T-helper 1 cell treated with Interleukin-12 subunit alpha and Interleukin-12 subunit beta and Interleukin-4 antibody, amounts not matched to agents 30 μg/mL and 1 μg/mL, for 36 hours (primary cell): ENCODE measurements around the gene GALP.
"Not testable (repeated sequence)": the region's sequence is repeated elsewhere in the genome, so short reads cannot be mapped to it uniquely, and the experiment has no call there.

Source experiments
- H3K27ac Mint-ChIP-seq: one replicate; pipeline ENCODE4 v1.8.0; 2021; ENCODE audit warnings: mild to moderate bottlenecking, mixed read lengths
- H3K27me3 Mint-ChIP-seq: one replicate; pipeline ENCODE4 v1.8.0; 2021; ENCODE audit warnings: low read depth, mixed read lengths
- H3K36me3 Mint-ChIP-seq: one replicate; pipeline ENCODE4 v1.8.0; 2021; ENCODE audit warnings: low read depth, mixed read lengths
- H3K4me1 Mint-ChIP-seq: one replicate; pipeline ENCODE4 v1.8.0; 2021; ENCODE audit warnings: low read depth, mixed read lengths
- H3K4me3 Mint-ChIP-seq: one replicate; pipeline ENCODE4 v1.8.0; 2021; ENCODE audit warnings: mild to moderate bottlenecking, moderate library complexity, mixed read lengths
- H3K9me3 Mint-ChIP-seq: one replicate; pipeline ENCODE4 v1.8.0; 2021; ENCODE audit warnings: mixed read lengths

GALP gene

GRCh38 chr19:56142087-56142787 is 33.6 kb upstream of the GALP start:
- H3K4me1 Mint-ChIP-seq: peaks cover 27% of the 10 kb centered on the region
- H3K4me3 Mint-ChIP-seq: peak overlapping the region; percentile 91
- no peaks in the 10 kb centered on the region for H3K27me3 Mint-ChIP-seq
- H3K27ac Mint-ChIP-seq: peak overlapping the region; percentile 82
- H3K9me3 Mint-ChIP-seq: no peaks in the 10 kb centered on the region
- H3K36me3 Mint-ChIP-seq: no peaks in the 10 kb centered on the region

GRCh38 chr19:56142897-56143434 is 32.8 kb upstream of the GALP start:
- Mint-ChIP-seq H3K36me3 (peaks cover 5% of the 10 kb centered on the region), H3K4me3 (peak overlapping the region; percentile 91), H3K4me1 (peaks cover 27% of the 10 kb centered on the region), H3K9me3 (no peaks in the 10 kb centered on the region), H3K27me3 (no peaks in the 10 kb centered on the region), H3K27ac (no peak overlapping the region)

- peaks cover 12% of the 10 kb centered on the region for H3K36me3 Mint-ChIP-seq
- peaks cover 27% of the 10 kb centered on the region for H3K4me1 Mint-ChIP-seq
- H3K27ac Mint-ChIP-seq: peak overlapping the region; percentile 46
- H3K9me3 Mint-ChIP-seq: no peaks in the 10 kb centered on the region
- no peaks in the 10 kb centered on the region for H3K27me3 Mint-ChIP-seq
- no peak overlapping the region for H3K4me3 Mint-ChIP-seq
These were observed 31.4 kb upstream of the GALP start for GRCh38 chr19:56144376-56144775.

GRCh38 chr19:56144831-56145230 is 31.0 kb upstream of the GALP start:
- peaks cover 23% of the 10 kb centered on the region for H3K4me1 Mint-ChIP-seq
- no peak overlapping the region for H3K27ac Mint-ChIP-seq
- H3K36me3 Mint-ChIP-seq: peaks cover 16% of the 10 kb centered on the region
- no peaks in the 10 kb centered on the region for H3K27me3 Mint-ChIP-seq
- no peaks in the 10 kb centered on the region for H3K9me3 Mint-ChIP-seq
- H3K4me3 Mint-ChIP-seq: no peak overlapping the region

- H3K27me3 Mint-ChIP-seq: no peaks in the 10 kb centered on the region
- no peak overlapping the region for H3K27ac Mint-ChIP-seq
- peaks cover 22% of the 10 kb centered on the region for H3K36me3 Mint-ChIP-seq
- no peak overlapping the region for H3K4me3 Mint-ChIP-seq
- no peaks in the 10 kb centered on the region for H3K9me3 Mint-ChIP-seq
- peaks cover 16% of the 10 kb centered on the region for H3K4me1 Mint-ChIP-seq
These were observed 30.1 kb upstream of the GALP start for GRCh38 chr19:56145698-56146097.

GRCh38 chr19:56146904-56147303 is 28.9 kb upstream of the GALP start:
- Mint-ChIP-seq H3K9me3 (no peaks in the 10 kb centered on the region), H3K4me1 (peaks cover 13% of the 10 kb centered on the region), H3K36me3 (peaks cover 22% of the 10 kb centered on the region), H3K27ac (no peak overlapping the region), H3K27me3 (no peaks in the 10 kb centered on the region), H3K4me3 (no peak overlapping the region)

GRCh38 chr19:56147307-56147706 is 28.5 kb upstream of the GALP start:
- Mint-ChIP-seq H3K36me3 (peaks cover 22% of the 10 kb centered on the region), H3K4me1 (peaks cover 11% of the 10 kb centered on the region), H3K27me3 (no peaks in the 10 kb centered on the region), H3K9me3 (no peaks in the 10 kb centered on the region), H3K4me3 (no peak overlapping the region), H3K27ac (no peak overlapping the region)

- no peak overlapping the region for H3K4me3 Mint-ChIP-seq
These were observed 27.7 kb upstream of the GALP start for GRCh38 chr19:56148096-56148495.

GRCh38 chr19:56148955-56149655 is 26.7 kb upstream of the GALP start:
- not testable (repeated sequence) for H3K27me3 Mint-ChIP-seq

More at GRCh38 chr19:56148096-56148495, 27.7 kb upstream of the GALP start:
- Mint-ChIP-seq H3K4me1 (peaks cover 8% of the 10 kb centered on the region), H3K27me3 (no peaks in the 10 kb centered on the region), H3K27ac (no peak overlapping the region), H3K9me3 (no peaks in the 10 kb centered on the region), H3K36me3 (peaks cover 22% of the 10 kb centered on the region)

GRCh38 chr19:56149656-56150038 is 26.2 kb upstream of the GALP start:
- Mint-ChIP-seq H3K36me3 (peaks cover 27% of the 10 kb centered on the region), H3K4me3 (no peak overlapping the region), H3K27me3 (no peaks in the 10 kb centered on the region), H3K9me3 (no peaks in the 10 kb centered on the region), H3K27ac (no peak overlapping the region), H3K4me1 (peaks cover 10% of the 10 kb centered on the region)

More at GRCh38 chr19:56148955-56149655, 26.7 kb upstream of the GALP start:
- H3K9me3 Mint-ChIP-seq, H3K4me3 Mint-ChIP-seq, H3K27ac Mint-ChIP-seq: not testable (repeated sequence)
- Mint-ChIP-seq H3K4me1 (peaks cover 10% of the 10 kb centered on the region), H3K36me3 (peaks cover 27% of the 10 kb centered on the region)

GRCh38 chr19:56150358-56150757 is 25.4 kb upstream of the GALP start:
- Mint-ChIP-seq H3K27ac (no peak overlapping the region), H3K9me3 (no peaks in the 10 kb centered on the region), H3K36me3 (peaks cover 28% of the 10 kb centered on the region), H3K4me3 (no peak overlapping the region), H3K27me3 (no peaks in the 10 kb centered on the region), H3K4me1 (peaks cover 10% of the 10 kb centered on the region)

GRCh38 chr19:56152644-56153043 is 23.2 kb upstream of the GALP start:
- no peak overlapping the region for H3K4me3 Mint-ChIP-seq
- H3K27ac Mint-ChIP-seq: no peak overlapping the region
- H3K27me3 Mint-ChIP-seq: no peaks in the 10 kb centered on the region
- peaks cover 31% of the 10 kb centered on the region for H3K36me3 Mint-ChIP-seq
- H3K9me3 Mint-ChIP-seq: no peaks in the 10 kb centered on the region
- peaks cover 10% of the 10 kb centered on the region for H3K4me1 Mint-ChIP-seq

GRCh38 chr19:56153507-56153906 is 22.3 kb upstream of the GALP start:
- H3K27me3 Mint-ChIP-seq: no peaks in the 10 kb centered on the region
- H3K9me3 Mint-ChIP-seq: no peaks in the 10 kb centered on the region
- H3K4me3 Mint-ChIP-seq: no peak overlapping the region
- H3K27ac Mint-ChIP-seq: peak overlapping the region; percentile 62
- H3K36me3 Mint-ChIP-seq: peaks cover 28% of the 10 kb centered on the region
- H3K4me1 Mint-ChIP-seq: peaks cover 10% of the 10 kb centered on the region

- H3K4me1 Mint-ChIP-seq: peaks cover 10% of the 10 kb centered on the region
- no peaks in the 10 kb centered on the region for H3K9me3 Mint-ChIP-seq
- H3K27ac Mint-ChIP-seq: no peak overlapping the region
These were observed 20.6 kb upstream of the GALP start for GRCh38 chr19:56155124-56155687.

GRCh38 chr19:56156768-56157167 is 19.0 kb upstream of the GALP start:
- peaks cover 10% of the 10 kb centered on the region for H3K4me1 Mint-ChIP-seq
- peaks cover 23% of the 10 kb centered on the region for H3K36me3 Mint-ChIP-seq

More at GRCh38 chr19:56155124-56155687, 20.6 kb upstream of the GALP start:
- peaks cover 25% of the 10 kb centered on the region for H3K36me3 Mint-ChIP-seq
- H3K27me3 Mint-ChIP-seq: no peaks in the 10 kb centered on the region
- no peak overlapping the region for H3K4me3 Mint-ChIP-seq

More at GRCh38 chr19:56156768-56157167, 19.0 kb upstream of the GALP start:
- H3K9me3 Mint-ChIP-seq: no peaks in the 10 kb centered on the region
- H3K4me3 Mint-ChIP-seq: no peak overlapping the region
- no peak overlapping the region for H3K27ac Mint-ChIP-seq
- H3K27me3 Mint-ChIP-seq: no peaks in the 10 kb centered on the region
